ENCODE measurements around the gene ZC3H7A. TPM values are rescaled to one million over a fixed set of nuclear protein-coding genes. Genes with fewer than 3 reads are reported as not detected.

Gene ZC3H7A
- total RNA-seq, result 26.4 and 101 TPM in 2 replicates

GRCh38 chr16:11797166-11797956 lies at the start of gene ZC3H7A:
ZC3H7A (minus strand) TSS chr16:11797258; CDS start chr16:11782354, 14,904 bp downstream.

GRCh38 chr16:11742536-11743307 lies 54.3 kb downstream of the ZC3H7A start, which contains the start of gene TXNDC11:
TXNDC11 (minus strand) TSS chr16:11742857; CDS start chr16:11742730, 127 bp downstream.

Other genes with a start within 250 kb of the ZC3H7A start
- gene LITAF, start 210.3 kb downstream of the ZC3H7A start, total RNA-seq, result 0.81 and 3.1 TPM in 2 replicates
- gene SNN, start 128.8 kb downstream of the ZC3H7A start, total RNA-seq, result 29.6 and 50.0 TPM in 2 replicates
- gene TXNDC11, start 54.4 kb downstream of the ZC3H7A start, total RNA-seq, result 25.1 and 34.6 TPM in 2 replicates
- 28.5 and 51.0 TPM in 2 replicates for gene RSL1D1, start 54.3 kb upstream of the ZC3H7A start, total RNA-seq
- 35.8 and 87.2 TPM in 2 replicates for gene GSPT1, start 118.7 kb upstream of the ZC3H7A start, total RNA-seq
- gene NPIPB2, start 144.8 kb upstream of the ZC3H7A start, total RNA-seq, result 1.5 and 11.3 TPM in 2 replicates
- not detected in 2 replicates for gene TNFRSF17, start 168.0 kb upstream of the ZC3H7A start, total RNA-seq
- gene SNX29, start 179.5 kb upstream of the ZC3H7A start, total RNA-seq, result 6.5 and 20.5 TPM in 2 replicates

All from bladder microvascular endothelial cell (primary cell).